K562 (cell line): ENCODE data around the gene PRKAR2B. TPM values are rescaled to one million over a fixed set of nuclear protein-coding genes. Genes with fewer than 3 reads are reported as not detected.
A peak's percentile ranks its signal among the peaks of the same experiment; 100 is the strongest.

ENCODE experiments used
- ATAC-seq: fragments of 200-7000 bp; cut with Tn5 transposase; 3 replicates; pipeline ENCODE4 v1.9.1; 2020; ENCODE audit warnings: moderate library complexity
- BruUV-seq: library from RNA; stranded (reverse); fragments of 400-500 nt; replicated peaks from 2 replicates; lab custom pipeline; 2021; lab: Mats Ljungman, UMichigan
- CTCF ChIA-PET: fragments of 300-600 bp; formaldehyde crosslinking; extraction: SDS; loops from one replicate; lab custom pipeline; 2021; ENCODE audit warnings: low intra/inter-chr PET ratio; lab: Yijun Ruan, JAX
- POLR2A ChIA-PET: fragments of 300-600, 350-650 bp; sonication (Branson Sonifier 250); formaldehyde crosslinking; extraction: SDS; loops from one replicate; lab custom pipeline; 2021; ENCODE audit warnings: antibody characterized with exemption, inconsistent platforms; lab: Yijun Ruan, JAX
- DNase-seq, 4 experiments: peaks; one replicate each; pipeline versions ENCODE4 v3.0.0 to v3.0.0-alpha.2; 2011 to 2018; ENCODE audit warnings: low spot score in 3 of 4, mixed read lengths in 3 of 4; ENCODE audit errors: extremely low read depth in 1 of 4
- FAIRE-seq: peaks from 2 replicates; lab custom pipeline; 2011; peaks lifted over from hg19 to GRCh38; lab: Jason Lieb, UNC
- H2AFZ ChIP-seq: 2 replicates; pipeline ENCODE4 v1.6.0; 2011; ENCODE audit warnings: low read depth, low read length, control low read depth, inconsistent platforms
- H3K27ac ChIP-seq: fragments of 200-600 bp; 3 replicates; pipeline ENCODE4 v1.8.0; 2011; ENCODE audit warnings: low read depth, mild to moderate bottlenecking, control low read depth, inconsistent platforms, low read length, moderate library complexity, mixed read lengths; ENCODE audit errors: extremely low read depth
- H3K27me3 ChIP-seq, 2 experiments: fragments of 300-600 bp in 1 of 2; 2 replicates in 1 of 2; 3 replicates in 1 of 2; pipeline versions ENCODE4 v1.6.0 to v1.8.0; 2011; ENCODE audit warnings: inconsistent platforms in 2 of 2, low read length in 2 of 2, mild to moderate bottlenecking in 1 of 2, mixed read lengths in 1 of 2, moderate library complexity in 1 of 2; ENCODE audit not compliant: control insufficient read depth in 2 of 2, insufficient read depth in 2 of 2
- H3K36me3 ChIP-seq: fragments of 300-600 bp; 3 replicates; pipeline ENCODE4 v1.8.0; 2011; ENCODE audit warnings: mild to moderate bottlenecking, low read length, inconsistent platforms; ENCODE audit not compliant: control insufficient read depth, insufficient read depth
- H3K4me1 ChIP-seq, 2 experiments: fragments of 200-600 bp in 1 of 2; replicated peaks in 1 of 2; 2 replicates in 1 of 2; 3 replicates in 1 of 2; pipeline versions ENCODE4 v1.5.1 to v1.8.0; 2011; ENCODE audit warnings: inconsistent platforms in 2 of 2, low read length in 2 of 2, mild to moderate bottlenecking in 1 of 2, mixed read lengths in 1 of 2, moderate library complexity in 1 of 2; ENCODE audit not compliant: control insufficient read depth in 2 of 2, insufficient read depth in 2 of 2
- H3K4me2 ChIP-seq: 2 replicates; pipeline ENCODE4 v1.6.1; 2011; ENCODE audit warnings: low read length, control low read depth, inconsistent platforms, mixed read lengths; ENCODE audit not compliant: insufficient read depth
- H3K4me3 ChIP-seq: fragments of 200-600 bp; sonication (generic), shearing (Covaris generic); 2 replicates; pipeline ENCODE4 v1.5.1; 2016; ENCODE audit warnings: control low read depth, inconsistent platforms
- H3K79me2 ChIP-seq: fragments of 200-600 bp; 3 replicates; pipeline ENCODE4 v1.8.0; 2011; ENCODE audit warnings: low read length, inconsistent platforms; ENCODE audit not compliant: control insufficient read depth, insufficient read depth
- H3K9ac ChIP-seq, 2 experiments: 2 replicates each; pipeline versions ENCODE4 v1.6.0 to v1.6.1; 2011; ENCODE audit warnings: low read depth in 2 of 2, low read length in 2 of 2, control low read depth in 1 of 2, inconsistent platforms in 1 of 2, mild to moderate bottlenecking in 1 of 2, mixed read lengths in 1 of 2; ENCODE audit not compliant: insufficient read depth in 1 of 2
- H3K9me1 ChIP-seq: one replicate; pipeline ENCODE4 v1.6.0; 2011; ENCODE audit warnings: inconsistent platforms, mild to moderate bottlenecking, low read length, moderate library complexity; ENCODE audit not compliant: control insufficient read depth, insufficient read depth
- H3K9me3 ChIP-seq: replicated peaks from 2 replicates; pipeline ENCODE4 v1.5.1; 2011; ENCODE audit warnings: low read depth, low read length, inconsistent platforms; ENCODE audit not compliant: control insufficient read depth, insufficient read depth
- H4K20me1 ChIP-seq: replicated peaks from 2 replicates; pipeline ENCODE4 v1.6.1; 2011; ENCODE audit warnings: low read length, inconsistent platforms, mixed read lengths; ENCODE audit not compliant: control insufficient read depth, insufficient read depth
- CBX2 ChIP-seq: fragments of 200-600 bp; sonication (generic); IDR thresholded peaks from one replicate; pipeline ENCODE4 v1.6.1; 2012; ENCODE audit warnings: mild to moderate bottlenecking, low read length, inconsistent platforms; ENCODE audit not compliant: insufficient read depth, poor library complexity, severe bottlenecking
- PCBP1 ChIP-seq: fragments of 200-400 bp; formaldehyde crosslinking; IDR thresholded peaks from 2 replicates; pipeline ENCODE4 v1.6.1; 2018; ENCODE audit warnings: mild to moderate bottlenecking, low read depth, low read length; ENCODE audit not compliant: poor library complexity, severe bottlenecking
- ZNF316 ChIP-seq: fragments of 450-650 bp; IDR thresholded peaks from 2 replicates; pipeline ENCODE4 v1.6.1; 2016
- ZZZ3 ChIP-seq: fragments of 450-650 bp; IDR thresholded peaks from 2 replicates; pipeline ENCODE4 v1.6.1; 2016; ENCODE audit warnings: antibody characterized with exemption, mild to moderate bottlenecking, moderate library complexity
- whole genome bisulfite sequencing: fragments of 100-300 bp; shearing (Covaris generic); methylation state at CpG from one replicate; pipeline ENCODE4 v1.1.6; 2016; ENCODE audit warnings: low coverage, mixed read lengths; ENCODE audit not compliant: insufficient coverage; ENCODE audit errors: missing lambda C conversion rate; 5-methylcytosine and 5-hydroxymethylcytosine counted together
- in situ Hi-C: fragments of 300-500 bp; cut with MboI; formaldehyde crosslinking; loops from 4 replicates; pipeline ENCODE4 v1.15.0; 2018; ENCODE audit warnings: inconsistent platforms, mixed read lengths
- intact Hi-C: fragments of 100-400 bp; cut with micrococcal nuclease; formaldehyde crosslinking; loops from 2 replicates; pipeline ENCODE4 v1.14.2; 2022
- polyA plus RNA-seq, 8 experiments: library from polyadenylated mRNA; depleted of rRNA in 4 of 8; stranded (reverse) in 5 of 8; unstranded in 3 of 8; fragments of >200 nt; fragmentation: Nextera tagmentation in 2 of 8; fragmentation: Illumina TruSeq in 1 of 8; extraction: Ambion mirVana in 2 of 8; extraction: Trizol in 1 of 8; gene quantifications; 2 replicates each; pipeline versions ENCODE4 v1.2.1 to v1.2.3, GENCODE V29; 2011 to 2014; ENCODE audit warnings: inconsistent platforms in 1 of 8, missing spikeins in 1 of 8
- total RNA-seq, 7 experiments: library from RNA; depleted of rRNA in 6 of 7; stranded (reverse); fragments of >200 nt in 6 of 7; fragmentation: Illumina TruSeq in 2 of 7; extraction: Trizol in 2 of 7; gene quantifications; 2 replicates each; pipeline versions ENCODE4 v1.2.1 to v1.2.3, GENCODE V29; 2011 to 2021; ENCODE audit warnings: low replicate concordance in 1 of 7
- TF ChIP-seq, protein P1 (sequence below): fragments of 450-650 bp; formaldehyde crosslinking; IDR thresholded peaks from 2 replicates; pipeline ENCODE4 v1.4.0; 2020; ENCODE audit warnings: mild to moderate bottlenecking

The PRKAR2B gene
- total and polyA plus RNA-seq, 9 of the 15 experiments (the other 6 are each of a cell fraction or from before 2014, with no cell fraction given) = 59.0 to 173 (median 129) TPM

DNA sequence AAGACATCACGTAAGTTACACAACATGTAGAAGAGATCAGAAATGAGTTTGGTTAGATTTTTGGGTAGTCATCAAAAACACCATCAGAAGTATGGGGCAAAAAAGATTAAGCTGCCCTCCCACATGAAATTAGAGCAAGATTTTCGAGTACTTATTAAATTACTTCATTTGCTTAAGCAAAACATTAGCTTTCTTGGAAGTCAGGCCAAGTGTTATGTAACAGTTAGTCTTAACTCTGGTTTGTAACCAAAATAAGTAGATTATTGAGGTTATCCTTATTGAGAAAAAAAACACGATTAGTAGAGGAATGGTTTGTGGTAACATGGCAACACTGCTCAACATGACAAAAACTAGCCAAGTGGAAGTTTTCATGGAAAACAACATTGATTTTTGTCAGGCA lies 162.2 kb downstream of the PRKAR2B start:
- ChIA-PET POLR2A (interaction anchor here (0.8 to 1.5 kb wide), 4 partner anchors 11 to 38 kb away, joined by 3 to 4 read pairs (median 4); partner anchors contain the start of gene HBP1), CTCF (no interaction called here)
- intact Hi-C loops (loop anchor here (5.0 kb wide), 1 partner anchor 176 kb away; no protein-coding TSS in a partner anchor), in situ Hi-C loops (loop anchor here (25.0 kb wide), 1 partner anchor 931 kb away; the partner anchor contains the start of gene LAMB4)
- WGBS = 71% methylated on average over 3 of the region's 3 CpGs
- Histone ChIP-seq H3K9ac (no peak overlapping the region), H3K27ac (no peak overlapping the region), H3K9me3 (no peaks in the 10 kb centered on the region), H4K20me1 (no peaks in the 10 kb centered on the region), H2AFZ (no peak overlapping the region), H3K79me2 (no peaks in the 10 kb centered on the region), H3K27me3 (no peaks in the 10 kb centered on the region), H3K9me1 (no peaks in the 10 kb centered on the region), H3K36me3 (peaks cover 70% of the 10 kb centered on the region), H3K4me1 (peaks cover 4 to 9% of the 10 kb centered on the region in 2 experiments; a peak in 2 of 5 replicates), H3K4me3 (no peak overlapping the region), H3K4me2 (no peak overlapping the region)
- BruUV-seq = no TSS peak
- no peak for FAIRE-seq
- TF ChIP-seq, protein P1, sequence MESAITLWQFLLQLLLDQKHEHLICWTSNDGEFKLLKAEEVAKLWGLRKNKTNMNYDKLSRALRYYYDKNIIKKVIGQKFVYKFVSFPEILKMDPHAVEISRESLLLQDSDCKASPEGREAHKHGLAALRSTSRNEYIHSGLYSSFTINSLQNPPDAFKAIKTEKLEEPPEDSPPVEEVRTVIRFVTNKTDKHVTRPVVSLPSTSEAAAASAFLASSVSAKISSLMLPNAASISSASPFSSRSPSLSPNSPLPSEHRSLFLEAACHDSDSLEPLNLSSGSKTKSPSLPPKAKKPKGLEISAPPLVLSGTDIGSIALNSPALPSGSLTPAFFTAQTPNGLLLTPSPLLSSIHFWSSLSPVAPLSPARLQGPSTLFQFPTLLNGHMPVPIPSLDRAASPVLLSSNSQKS = no peak
- TF ChIP-seq ZNF316 (peak; percentile 63), ZZZ3 (no peak)
- no peak for ATAC-seq
- DNase-seq = no peak

DNA sequence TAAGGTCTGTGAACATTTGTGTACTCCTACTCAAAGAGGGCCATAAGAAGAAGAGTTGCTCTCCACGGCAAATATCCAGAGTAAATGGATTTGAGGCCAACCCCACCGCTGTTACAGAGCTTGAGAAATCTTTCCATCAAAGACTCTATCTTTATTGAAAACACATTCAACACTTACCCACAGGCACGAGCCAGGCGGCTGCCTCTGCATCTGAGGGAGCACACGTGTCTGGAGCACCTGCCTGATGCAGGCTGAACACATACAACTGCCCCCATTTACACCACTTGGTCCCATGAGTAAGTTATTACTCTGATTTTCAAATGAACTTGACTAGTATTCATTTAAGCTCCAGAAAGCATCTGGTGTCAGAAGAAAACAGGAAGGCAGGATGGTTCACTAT lies 163.0 kb downstream of the PRKAR2B start:
- Histone ChIP-seq H3K79me2 (no peaks in the 10 kb centered on the region), H3K36me3 (peaks cover 62% of the 10 kb centered on the region), H3K9me3 (no peaks in the 10 kb centered on the region), H3K27me3 (no peaks in the 10 kb centered on the region), H3K9me1 (no peaks in the 10 kb centered on the region), H3K4me3 (no peak overlapping the region), H3K27ac (no peak overlapping the region), H2AFZ (no peak overlapping the region), H3K4me1 (peaks cover 4 to 9% of the 10 kb centered on the region in 2 experiments; a peak in 2 of 5 replicates), H3K9ac (no peak overlapping the region), H4K20me1 (no peaks in the 10 kb centered on the region), H3K4me2 (no peak overlapping the region)
- TF ChIP-seq PCBP1 = no peak
- no peak for TF ChIP-seq CBX2
- no peak for ATAC-seq
- no peak for FAIRE-seq
- CTCF ChIA-PET = no interaction called here
- DNase-seq = no peak
- no TSS peak for BruUV-seq
- in situ Hi-C loops (loop anchor here (25.0 kb wide), 1 partner anchor 930 kb away; the partner anchor contains the start of gene LAMB4), intact Hi-C loops (loop anchor here (5.0 kb wide), 1 partner anchor 175 kb away; no protein-coding TSS in a partner anchor)
- POLR2A ChIA-PET = interaction anchor here (0.6 to 1.5 kb wide), 6 partner anchors 11 to 740 kb away, joined by 3 to 4 read pairs (median 3); no protein-coding TSS in a partner anchor
- 82% methylated on average over 5 of the region's 5 CpGs for WGBS
